Measurements from ENCODE around the gene PAFAH1B2. TPM values are rescaled to one million over a fixed set of nuclear protein-coding genes. Genes with fewer than 3 reads are reported as not detected.

PAFAH1B2 gene
- total and polyA plus RNA-seq, 2 of the 8 experiments (the other 6 are each of a cell fraction or from before 2014, with no cell fraction given), result 38.2 to 161 TPM

DNA sequence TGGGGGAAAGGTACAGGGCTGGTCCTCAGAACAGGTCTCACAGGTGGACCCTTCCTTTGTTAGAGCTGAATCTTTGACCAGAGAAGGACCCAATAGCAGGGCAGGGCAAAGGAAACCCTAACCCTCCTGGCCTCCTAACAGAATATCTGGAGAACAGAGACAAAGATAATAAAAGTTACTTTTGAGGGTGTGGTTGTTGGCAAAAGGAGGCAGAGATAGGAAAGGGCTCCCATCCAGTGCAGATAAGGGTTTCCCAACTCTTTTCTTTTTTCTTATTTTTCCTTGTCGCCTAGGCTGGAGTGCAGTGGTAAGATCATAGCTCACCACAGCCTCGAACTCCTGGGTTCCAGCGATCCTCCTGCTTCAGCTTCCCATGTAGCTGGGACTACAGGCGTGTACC, 75.9 kb downstream of the PAFAH1B2 start:
- no peak overlapping the region for H3K4me2 ChIP-seq (ENCODE audit: insufficient read depth in 1 of 2, low read depth in 2 of 2, low read length in 2 of 2)
- H2BK5ac ChIP-seq (ENCODE audit: low read depth, low read length), result no peak overlapping the region
- no peaks in the 10 kb centered on the region for H3K4me1 ChIP-seq (replicated peaks in 1 of 4; ENCODE audit: control insufficient read depth in 3 of 4, insufficient read depth in 4 of 4, low read length in 3 of 4)
- H3K23me2 ChIP-seq (ENCODE audit: low read depth, low read length), result no peaks in the 10 kb centered on the region
- no peak overlapping the region for H3K56ac ChIP-seq (replicated peaks; ENCODE audit: insufficient read length, low read depth, low read length)
- H3K14ac ChIP-seq (ENCODE audit: insufficient read length), result no peak overlapping the region
- no peaks in the 10 kb centered on the region for H3K79me1 ChIP-seq (ENCODE audit: low read depth, low read length)
- H2AK5ac ChIP-seq (ENCODE audit: low read depth, low read length), result no peak overlapping the region
- no peaks in the 10 kb centered on the region for H3K9me3 ChIP-seq (ENCODE audit: insufficient read depth in 2 of 2, low read depth in 1 of 2, low read length in 1 of 2)
- POLR2A ChIA-PET (ENCODE audit: partially characterized antibody), result interaction anchor here (0.7 to 4.0 kb wide), 8 partner anchors 8 to 75 kb away, joined by 3 to 15 read pairs (median 3); partner anchors contain the start of gene TAGLN
- CTCF ChIA-PET (ENCODE audit: partially characterized antibody), result interaction anchor here (1.9 to 25.0 kb wide), 4 partner anchors 9 to 39 kb away, joined by 9 to 449 read pairs (median 195); partner anchors contain the start of genes PCSK7, SIDT2 and TAGLN
- H3K4ac ChIP-seq (replicated peaks; ENCODE audit: insufficient read length, low read depth, low read length), result no peak overlapping the region
- no peak overlapping the region for H2BK120ac ChIP-seq (replicated peaks; ENCODE audit: low read depth, low read length)
- no peak overlapping the region for H2BK20ac ChIP-seq (ENCODE audit: low read length)
- H3K79me2 ChIP-seq (ENCODE audit: control insufficient read depth in 1 of 2, insufficient read depth in 2 of 2, low read length in 2 of 2), result no peaks in the 10 kb centered on the region; a peak in 1 of 4 replicates
- H3K4me3 ChIP-seq (ENCODE audit: extremely low read depth in 1 of 4, insufficient read depth in 2 of 4, low read depth in 3 of 4, low read length in 4 of 4), result no peak overlapping the region
- H2BK12ac ChIP-seq (ENCODE audit: low read depth, low read length), result no peak overlapping the region
- 94% methylated on average over 4 of the region's 4 CpGs; no CpG with 5 or more reads in 1 of the 2 experiments for WGBS, 2 experiments (ENCODE audit: extremely low coverage in 1 of 2, insufficient coverage in 1 of 2, insufficient read length in 1 of 2, insufficient replicate concordance in 2 of 2, low coverage in 1 of 2, low lambda C conversion rate in 2 of 2, missing lambda C conversion rate in 1 of 2)
- no peak overlapping the region for H2AFZ ChIP-seq (ENCODE audit: low read length)
- H3K36me3 ChIP-seq (ENCODE audit: control insufficient read depth in 2 of 4, insufficient read depth in 4 of 4, low read length in 3 of 4), result peaks cover 9 to 38% (median 24%) of the 10 kb centered on the region in 4 experiments; a peak in 7 of 8 replicates
- H3K27me3 ChIP-seq (replicated peaks in 1 of 4; ENCODE audit: control insufficient read depth in 3 of 4, extremely low read depth in 1 of 4, insufficient read depth in 3 of 4, low read length in 3 of 4), result no peaks in the 10 kb centered on the region
- H4K8ac ChIP-seq (ENCODE audit: extremely low read depth, insufficient read depth, low read length), result no peak overlapping the region
- no peak overlapping the region for H4K5ac ChIP-seq (ENCODE audit: insufficient read length, low read depth, low read length)
- no peak overlapping the region for H2BK15ac ChIP-seq (ENCODE audit: low read length)
- H3K23ac ChIP-seq (ENCODE audit: insufficient read length), result no peak overlapping the region
- H3K27ac ChIP-seq (ENCODE audit: low read depth, low read length), result no peak overlapping the region
- no peak overlapping the region for H3K18ac ChIP-seq (ENCODE audit: extremely low read depth, low read length)
- H4K20me1 ChIP-seq (replicated peaks in 1 of 2; ENCODE audit: control insufficient read depth in 1 of 2, insufficient read depth in 2 of 2, low read length in 2 of 2), result peaks cover 0 to 1% of the 10 kb centered on the region in 2 experiments
- DNase-seq (ENCODE audit: low read depth in 1 of 2, low spot score in 2 of 2) (no peak), FAIRE-seq (no peak)
- no peak overlapping the region for H4K91ac ChIP-seq (replicated peaks; ENCODE audit: insufficient read length, low read length)
- H3K9ac ChIP-seq (replicated peaks in 1 of 4; ENCODE audit: extremely low read depth in 1 of 4, low read depth in 3 of 4, low read length in 3 of 4), result no peak overlapping the region
- no peak for TF ChIP-seq NRF1 (IDR thresholded peaks at IDR 0.05; ENCODE audit: low read depth, low read length)
- no peak for TF ChIP-seq POLR2A (IDR thresholded peaks at IDR 0.05; ENCODE audit: control extremely low read depth in 1 of 2, low read depth in 2 of 2, low read length in 2 of 2)
- TF ChIP-seq GABPA (IDR thresholded peaks at IDR 0.05; ENCODE audit: borderline replicate concordance, insufficient read depth, low read length), result no peak
- no peak for TF ChIP-seq SAP30 (IDR thresholded peaks at IDR 0.05; ENCODE audit: insufficient read depth, insufficient replicate concordance, low read length)
- no peak for TF ChIP-seq CBX5 (IDR thresholded peaks at IDR 0.05; ENCODE audit: low read depth, low read length)
- no peak for TF ChIP-seq TBP (IDR thresholded peaks at IDR 0.05; ENCODE audit: low read depth, low read length)
- no peak for TF ChIP-seq KDM5A (IDR thresholded peaks at IDR 0.05; ENCODE audit: low read length)
- TF ChIP-seq POU5F1 (IDR thresholded peaks at IDR 0.05; ENCODE audit: low read depth, low read length), result no peak
- TF ChIP-seq SIRT6 (IDR thresholded peaks at IDR 0.05; ENCODE audit: low read length), result no peak
- no peak for TF ChIP-seq ZNF274 (IDR thresholded peaks at IDR 0.05; ENCODE audit: borderline replicate concordance, extremely low read depth, low read length)
- TF ChIP-seq CTBP2 (IDR thresholded peaks at IDR 0.05; ENCODE audit: borderline replicate concordance, insufficient read depth, insufficient read length, low read length), result no peak
- TF ChIP-seq RAD21 (IDR thresholded peaks at IDR 0.05 in 1 of 2, conservative IDR thresholded peaks at IDR 0.05 in 1 of 2; ENCODE audit: low read depth in 2 of 2, low read length in 2 of 2), result no peak
- TF ChIP-seq, protein P1, sequence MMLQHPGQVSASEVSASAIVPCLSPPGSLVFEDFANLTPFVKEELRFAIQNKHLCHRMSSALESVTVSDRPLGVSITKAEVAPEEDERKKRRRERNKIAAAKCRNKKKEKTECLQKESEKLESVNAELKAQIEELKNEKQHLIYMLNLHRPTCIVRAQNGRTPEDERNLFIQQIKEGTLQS (IDR thresholded peaks at IDR 0.05; ENCODE audit: insufficient read depth, low read depth, low read length), result no peak
- TF ChIP-seq MAFK (IDR thresholded peaks at IDR 0.05; ENCODE audit: low read depth, low read length), result no peak

Data from H1 (cell line).